ENCODE measurements around the gene CTCFL.

Gene CTCFL

GRCh38 chr20:57450931-57451330 is 74.0 kb downstream of the CTCFL start:
- no peak for TF ChIP-seq CTCF (IDR thresholded peaks at IDR 0.05; ENCODE audit: borderline replicate concordance, control extremely low read depth, extremely low read depth, insufficient read depth, missing control alignments)
- in situ Hi-C loops (cut with MboI; ENCODE audit: low sequenced_read_pairs, unreplicated experiment) = no loop called here
- no peak for DNase-seq (ENCODE audit: low spot score)

GRCh38 chr20:57450419-57450818 is 74.5 kb downstream of the CTCFL start:
- peak; percentile 80 for DNase-seq (ENCODE audit: low spot score)
- TF ChIP-seq CTCF (IDR thresholded peaks at IDR 0.05; ENCODE audit: borderline replicate concordance, control extremely low read depth, extremely low read depth, insufficient read depth, missing control alignments) = no peak
- in situ Hi-C loops (cut with MboI; ENCODE audit: low sequenced_read_pairs, unreplicated experiment) = no loop called here

- DNase-seq (ENCODE audit: low spot score) = no peak
- no peak for TF ChIP-seq CTCF (IDR thresholded peaks at IDR 0.05; ENCODE audit: borderline replicate concordance, control extremely low read depth, extremely low read depth, insufficient read depth, missing control alignments)
- in situ Hi-C loops (cut with MboI; ENCODE audit: low sequenced_read_pairs, unreplicated experiment) = no loop called here
These were observed 75.3 kb downstream of the CTCFL start for GRCh38 chr20:57449398-57450354.

GRCh38 chr20:57448764-57449354 is 76.1 kb downstream of the CTCFL start:
- in situ Hi-C loops (cut with MboI; ENCODE audit: low sequenced_read_pairs, unreplicated experiment) = no loop called here
- TF ChIP-seq CTCF (IDR thresholded peaks at IDR 0.05; ENCODE audit: borderline replicate concordance, control extremely low read depth, extremely low read depth, insufficient read depth, missing control alignments) = no peak
- no peak for DNase-seq (ENCODE audit: low spot score)

Measured in GM13976 (cell line).